ENCODE results near the gene CALCB. TPM values are rescaled to one million over a fixed set of nuclear protein-coding genes. Genes with fewer than 3 reads are reported as not detected.

The CALCB gene
- total RNA-seq, 8 experiments from 2014 or later: 0.28 to 24.2 (median 7.1) TPM

- H3K4me1 ChIP-seq (replicated peaks in 1 of 2): no peaks in the 10 kb centered on the region
- WGBS, 10 experiments: 57 to 100% (median 86%) methylated on average over 1 to 2 of the region's 2 CpGs; no CpG with 5 or more reads in 2 of the 10 experiments
- H3K27ac ChIP-seq: no peak overlapping the region
- no peak for ATAC-seq (replicated peaks in 6 of 8)
- in situ Hi-C loops (cut with MboI; ENCODE audit: low pct_unique_long_range_greater_than_20kb in 2 of 9, low sequenced_read_pairs in 9 of 9, unreplicated experiment in 9 of 9): loop anchor here in 1 of 9 experiments (25.0 kb wide), 1 partner anchor 181 kb away; no protein-coding TSS in a partner anchor
- H3K4me3 ChIP-seq: no peak overlapping the region
Measured at GRCh38 chr11:15093432-15093831, 20.0 kb downstream of the CALCB start.

- no peak overlapping the region for H3K4me3 ChIP-seq
- H3K4me1 ChIP-seq (replicated peaks in 1 of 2): no peaks in the 10 kb centered on the region
- in situ Hi-C loops (cut with MboI; ENCODE audit: low pct_unique_long_range_greater_than_20kb in 2 of 9, low sequenced_read_pairs in 9 of 9, unreplicated experiment in 9 of 9): loop anchor here in 1 of 9 experiments (25.0 kb wide), 1 partner anchor 183 kb away; no protein-coding TSS in a partner anchor
- WGBS, 10 experiments: 50 to 100% (median 100%) methylated on average over 1 to 2 of the region's 2 CpGs; no CpG with 5 or more reads in 1 of the 10 experiments
- ATAC-seq (replicated peaks in 6 of 8): no peak
- no peak overlapping the region for H3K27ac ChIP-seq
Measured at GRCh38 chr11:15095736-15096228, 22.4 kb downstream of the CALCB start.

DNA sequence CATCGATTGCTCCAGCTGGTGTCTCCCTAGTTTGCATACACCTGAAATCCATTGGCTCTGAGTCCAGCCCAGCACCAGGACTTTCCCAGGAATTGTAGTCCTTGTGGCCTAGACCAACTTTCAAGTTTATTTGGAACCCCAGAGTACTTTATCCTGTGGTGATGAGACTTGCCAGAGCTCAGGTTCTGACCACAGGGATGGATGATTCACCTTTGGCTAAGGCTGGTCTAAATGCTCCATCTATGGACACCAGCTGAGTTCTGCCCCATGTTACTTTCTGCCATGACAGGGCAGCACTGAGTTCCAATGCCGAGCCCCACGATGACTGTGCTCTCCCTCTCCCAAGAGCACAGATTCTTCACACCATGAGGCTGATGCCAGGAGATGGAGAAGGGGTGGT lies 24.0 kb downstream of the CALCB start:
- ATAC-seq (replicated peaks in 6 of 8): no peak
- no peaks in the 10 kb centered on the region for H3K4me1 ChIP-seq (replicated peaks in 1 of 2)
- 78 to 100% (median 84%) methylated on average over 1 to 2 of the region's 3 CpGs; no CpG with 5 or more reads in 6 of the 10 experiments for WGBS, 10 experiments
- no peak overlapping the region for H3K4me3 ChIP-seq
- no peak overlapping the region for H3K27ac ChIP-seq
- in situ Hi-C loops (cut with MboI; ENCODE audit: low pct_unique_long_range_greater_than_20kb in 2 of 9, low sequenced_read_pairs in 9 of 9, unreplicated experiment in 9 of 9): loop anchor here in 1 of 9 experiments (25.0 kb wide), 1 partner anchor 185 kb away; no protein-coding TSS in a partner anchor

DNA sequence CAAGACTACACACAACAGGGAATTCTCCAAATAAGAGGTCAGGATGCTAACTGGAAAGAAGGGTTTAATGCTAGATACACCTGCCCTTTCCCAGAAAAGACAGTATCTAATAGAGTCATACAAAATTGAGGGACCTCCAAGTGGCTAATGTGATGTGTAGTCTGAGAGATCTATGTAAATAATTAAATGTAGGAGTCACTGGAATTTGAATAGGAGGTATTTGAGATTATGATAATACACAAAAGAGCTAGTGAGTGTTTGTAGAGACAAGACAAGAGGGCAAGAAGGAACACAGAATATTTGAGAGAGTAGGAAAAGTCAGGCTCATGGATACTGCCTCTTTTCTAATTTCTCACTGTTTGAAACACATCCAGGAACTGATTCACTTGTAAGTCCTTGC lies 25.9 kb downstream of the CALCB start:
- ATAC-seq (replicated peaks in 6 of 8): peak in 3 of 8 experiments; percentile 51 to 71 (median 56)
- H3K4me1 ChIP-seq (replicated peaks in 1 of 2): no peaks in the 10 kb centered on the region
- no peak overlapping the region for H3K27ac ChIP-seq
- H3K4me3 ChIP-seq: no peak overlapping the region
- in situ Hi-C loops (cut with MboI; ENCODE audit: low pct_unique_long_range_greater_than_20kb in 2 of 9, low sequenced_read_pairs in 9 of 9, unreplicated experiment in 9 of 9): loop anchor here in 1 of 9 experiments (25.0 kb wide), 1 partner anchor 187 kb away; no protein-coding TSS in a partner anchor

DNA sequence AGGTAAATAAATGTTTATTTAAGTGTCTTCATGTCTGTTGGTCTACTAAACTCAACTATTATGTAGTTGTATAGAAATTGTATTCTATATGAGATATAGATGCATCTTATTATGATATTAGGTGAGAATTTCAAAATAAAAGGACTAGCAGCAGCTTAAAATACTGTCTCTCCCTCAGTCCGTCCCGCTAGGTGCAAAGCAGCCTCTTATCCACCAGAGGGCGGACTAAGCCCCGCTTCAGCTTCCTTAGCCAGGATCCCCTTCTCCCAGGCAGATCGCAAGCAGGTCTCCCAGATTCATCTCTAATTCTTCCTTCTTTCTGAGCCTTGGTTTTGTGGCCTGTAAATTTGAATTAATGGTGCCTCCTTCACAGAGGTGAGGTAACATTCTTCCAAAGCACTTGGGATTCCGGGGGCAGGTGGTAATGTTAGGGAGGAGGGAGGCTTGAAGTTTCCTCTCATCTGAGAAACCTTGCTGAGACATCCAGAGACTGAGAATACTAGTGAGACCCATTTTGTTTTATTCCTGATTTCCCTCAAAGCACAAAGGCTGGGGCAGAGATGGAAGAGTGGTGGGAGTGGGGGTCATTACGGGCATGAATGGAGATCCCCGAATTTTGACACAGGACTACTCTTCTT lies 27.8 kb downstream of the CALCB start:
- H3K27ac ChIP-seq: no peak overlapping the region
- peak; percentile 67 to 98 (median 82) for ATAC-seq (replicated peaks in 6 of 8)
- H3K4me1 ChIP-seq (replicated peaks in 1 of 2): no peaks in the 10 kb centered on the region
- in situ Hi-C loops (cut with MboI; ENCODE audit: low pct_unique_long_range_greater_than_20kb in 2 of 9, low sequenced_read_pairs in 9 of 9, unreplicated experiment in 9 of 9): loop anchor here in 1 of 9 experiments (10.0 kb wide), 1 partner anchor 104 kb away; no protein-coding TSS in a partner anchor
- no peak overlapping the region for H3K4me3 ChIP-seq
- WGBS, 10 experiments: 0 to 80% (median 15%) methylated on average over 1 to 6 of the region's 8 CpGs; no CpG with 5 or more reads in 2 of the 10 experiments

DNA sequence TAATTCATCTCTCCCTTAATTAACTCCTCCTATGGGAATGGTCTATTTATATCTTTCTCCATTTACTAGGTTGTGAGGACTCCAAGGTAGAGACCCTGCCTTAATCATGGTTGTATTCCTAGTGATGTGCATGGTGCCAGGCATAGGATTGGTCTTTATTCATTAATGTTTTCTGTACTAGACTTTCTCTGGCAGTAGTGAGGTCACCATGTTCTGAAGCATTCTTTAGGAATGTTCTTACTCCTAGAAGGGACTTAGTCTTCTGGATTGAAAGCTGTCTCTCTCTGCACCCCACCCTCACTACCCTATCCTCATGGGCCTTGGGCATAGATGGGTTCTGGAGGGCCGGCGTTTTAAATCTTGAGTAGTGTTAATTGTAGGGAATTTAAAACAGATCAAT lies 30.8 kb downstream of the CALCB start:
- no peak overlapping the region for H3K27ac ChIP-seq
- H3K4me1 ChIP-seq (replicated peaks in 1 of 2): no peaks in the 10 kb centered on the region
- H3K4me3 ChIP-seq: no peak overlapping the region
- in situ Hi-C loops (cut with MboI; ENCODE audit: low pct_unique_long_range_greater_than_20kb in 2 of 9, low sequenced_read_pairs in 9 of 9, unreplicated experiment in 9 of 9): loop anchor here in 1 of 9 experiments (10.0 kb wide), 1 partner anchor 101 kb away; no protein-coding TSS in a partner anchor
- ATAC-seq (replicated peaks in 6 of 8): peak in 1 of 8 experiments; percentile 19
- WGBS, 10 experiments: 45 to 100% (median 89%) methylated on average over 1 to 2 of the region's 2 CpGs; no CpG with 5 or more reads in 5 of the 10 experiments

DNA sequence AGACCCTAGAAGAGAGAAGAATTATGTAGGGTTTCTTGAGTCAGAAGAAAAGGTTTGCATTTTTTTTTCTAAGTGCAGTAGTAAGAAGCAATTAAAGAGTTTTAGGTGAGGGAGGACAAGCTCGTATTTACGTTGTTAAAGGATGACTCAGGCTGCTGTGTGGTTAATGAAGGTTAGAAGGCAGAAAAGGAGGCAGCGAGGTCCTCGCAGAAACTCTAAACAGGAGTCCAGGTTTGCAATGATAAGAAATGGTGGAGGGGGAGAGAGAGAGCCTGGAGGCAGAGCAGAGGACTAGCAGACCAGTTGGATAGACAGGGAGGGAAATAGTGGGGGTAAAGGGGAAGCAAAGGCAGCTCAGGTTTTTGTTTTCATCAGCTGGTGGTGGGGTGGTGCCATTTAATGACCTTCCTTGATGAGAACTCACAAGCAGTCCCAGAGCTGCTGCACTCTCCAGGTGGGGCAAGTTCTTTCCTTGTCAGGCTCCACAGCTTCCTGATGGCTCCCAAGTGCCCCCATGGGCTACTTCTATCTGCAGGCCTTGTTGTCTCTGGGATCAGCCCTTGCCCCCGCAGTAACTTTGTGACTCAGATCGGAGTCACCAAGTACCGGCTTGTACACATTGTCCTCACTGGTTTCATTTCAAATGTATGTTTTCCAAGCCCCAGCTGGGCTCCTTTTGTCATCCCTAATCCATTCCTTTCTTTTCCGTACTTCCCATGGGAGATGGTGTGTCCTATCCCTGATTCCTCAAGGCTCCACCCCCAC lies 33.0 kb downstream of the CALCB start:
- WGBS, 10 experiments: 0 to 92% (median 76%) methylated on average over 2 to 8 of the region's 8 CpGs
- in situ Hi-C loops (cut with MboI; ENCODE audit: low pct_unique_long_range_greater_than_20kb in 2 of 9, low sequenced_read_pairs in 9 of 9, unreplicated experiment in 9 of 9): loop anchor here in 1 of 9 experiments (10.0 kb wide), 1 partner anchor 98 kb away; no protein-coding TSS in a partner anchor
- no peak overlapping the region for H3K27ac ChIP-seq

DNA sequence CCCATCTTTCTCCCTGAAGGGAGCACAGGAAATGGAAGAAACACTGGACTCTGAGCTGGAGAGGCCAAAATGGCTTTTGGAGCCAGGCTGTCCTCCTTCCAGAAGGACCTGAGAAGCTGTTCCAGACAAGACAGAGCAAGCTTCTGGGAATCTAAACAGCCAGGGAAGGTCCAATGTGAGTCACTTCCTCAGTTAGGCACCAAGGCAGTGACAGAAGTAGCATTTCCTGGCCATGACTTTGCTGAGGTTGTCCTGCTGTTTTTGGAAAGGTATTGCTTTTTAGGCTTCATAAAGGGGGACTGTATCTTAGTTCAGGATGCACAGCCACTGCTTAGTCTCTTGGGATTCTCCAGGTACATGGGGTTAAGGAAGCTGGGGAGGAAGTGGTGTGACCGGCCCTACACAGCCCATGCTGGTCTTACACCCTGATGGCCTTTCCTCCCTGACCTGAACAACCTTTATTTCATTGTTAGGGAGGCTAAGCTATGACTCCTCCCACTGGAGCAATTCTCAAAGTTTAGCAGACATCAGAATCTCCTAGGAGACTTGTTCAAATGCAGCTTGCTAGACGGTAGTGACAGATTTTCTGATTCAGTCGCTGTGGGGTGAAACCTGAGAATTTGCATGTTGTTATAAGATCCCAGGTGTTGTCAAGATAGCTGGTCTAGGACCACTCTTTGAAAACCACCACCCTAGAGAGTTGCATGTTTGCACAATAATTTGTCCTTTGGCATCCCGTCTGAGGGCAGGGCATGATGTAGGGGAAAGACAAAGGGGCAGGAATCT lies 34.5 kb downstream of the CALCB start:
- Histone ChIP-seq H3K4me3 (no peak overlapping the region), H3K4me1 (replicated peaks in 1 of 2) (no peaks in the 10 kb centered on the region), H3K27ac (no peak overlapping the region)
- WGBS, 10 experiments: 39 to 80% (median 70%) methylated on average over 1 to 4 of the region's 4 CpGs; no CpG with 5 or more reads in 6 of the 10 experiments
- peak in 1 of 8 experiments; percentile 56 for ATAC-seq (replicated peaks in 6 of 8)
- in situ Hi-C loops (cut with MboI; ENCODE audit: low pct_unique_long_range_greater_than_20kb in 2 of 9, low sequenced_read_pairs in 9 of 9, unreplicated experiment in 9 of 9): loop anchor here in 1 of 9 experiments (10.0 kb wide), 1 partner anchor 97 kb away; no protein-coding TSS in a partner anchor

More for the DNA sequence above, 33.0 kb downstream of the CALCB start:
- ATAC-seq (replicated peaks in 6 of 8): peak in 1 of 8 experiments; percentile 32
- H3K4me3 ChIP-seq: no peak overlapping the region
- H3K4me1 ChIP-seq (replicated peaks in 1 of 2): no peaks in the 10 kb centered on the region

- Histone ChIP-seq H3K4me3 (no peak overlapping the region), H3K27ac (no peak overlapping the region), H3K4me1 (replicated peaks in 1 of 2) (no peaks in the 10 kb centered on the region)
- in situ Hi-C loops (cut with MboI; ENCODE audit: low pct_unique_long_range_greater_than_20kb in 2 of 9, low sequenced_read_pairs in 9 of 9, unreplicated experiment in 9 of 9): loop anchor here in 1 of 9 experiments (10.0 kb wide), 1 partner anchor 96 kb away; no protein-coding TSS in a partner anchor
- no peak for ATAC-seq (replicated peaks in 6 of 8)
- 20 to 100% (median 80%) methylated on average over 1 to 2 of the region's 2 CpGs; no CpG with 5 or more reads in 4 of the 10 experiments for WGBS, 10 experiments
Measured at GRCh38 chr11:15108592-15109130, 35.3 kb downstream of the CALCB start.

- 40 to 100% (median 100%) methylated on average over 1 of the region's 2 CpGs; no CpG with 5 or more reads in 4 of the 10 experiments for WGBS, 10 experiments
- in situ Hi-C loops (cut with MboI; ENCODE audit: low pct_unique_long_range_greater_than_20kb in 2 of 9, low sequenced_read_pairs in 9 of 9, unreplicated experiment in 9 of 9): loop anchor here in 1 of 9 experiments (10.0 kb wide), 1 partner anchor 95 kb away; no protein-coding TSS in a partner anchor
Measured at GRCh38 chr11:15109602-15110001, 36.2 kb downstream of the CALCB start.

DNA sequence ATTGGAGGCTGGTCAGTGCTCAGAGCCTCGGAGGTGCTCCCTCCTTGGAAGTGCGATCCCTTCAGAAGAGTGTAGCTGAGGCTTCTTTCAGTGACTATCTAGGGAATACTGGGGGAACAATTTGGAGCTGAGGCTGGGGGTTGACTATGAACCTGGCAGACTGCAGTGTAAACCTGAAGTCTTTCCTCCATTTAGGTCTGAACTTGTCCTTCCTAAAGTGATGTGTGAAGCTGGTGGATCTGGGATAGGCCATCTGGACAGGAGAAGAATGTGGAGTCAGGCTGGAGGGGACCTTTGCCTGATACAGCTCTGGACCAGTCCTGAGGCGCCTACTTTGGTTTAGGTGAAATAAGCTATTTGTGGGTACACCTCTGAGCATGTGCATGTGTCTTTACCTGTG lies 37.8 kb downstream of the CALCB start:
- WGBS, 10 experiments: 75 to 100% (median 90%) methylated on average over 1 to 3 of the region's 3 CpGs; no CpG with 5 or more reads in 4 of the 10 experiments
- H3K27ac ChIP-seq: no peak overlapping the region
- no peak for ATAC-seq (replicated peaks in 6 of 8)
- no peak overlapping the region for H3K4me3 ChIP-seq
- in situ Hi-C loops (cut with MboI; ENCODE audit: low pct_unique_long_range_greater_than_20kb in 2 of 9, low sequenced_read_pairs in 9 of 9, unreplicated experiment in 9 of 9): no loop called here
- H3K4me1 ChIP-seq (replicated peaks in 1 of 2): peaks cover 0 to 3% of the 10 kb centered on the region in 2 donors

More at GRCh38 chr11:15109602-15110001, 36.2 kb downstream of the CALCB start:
- Histone ChIP-seq H3K27ac (no peak overlapping the region), H3K4me1 (replicated peaks in 1 of 2) (peaks cover 0 to 3% of the 10 kb centered on the region in 2 donors), H3K4me3 (no peak overlapping the region)
- no peak for ATAC-seq (replicated peaks in 6 of 8)

DNA sequence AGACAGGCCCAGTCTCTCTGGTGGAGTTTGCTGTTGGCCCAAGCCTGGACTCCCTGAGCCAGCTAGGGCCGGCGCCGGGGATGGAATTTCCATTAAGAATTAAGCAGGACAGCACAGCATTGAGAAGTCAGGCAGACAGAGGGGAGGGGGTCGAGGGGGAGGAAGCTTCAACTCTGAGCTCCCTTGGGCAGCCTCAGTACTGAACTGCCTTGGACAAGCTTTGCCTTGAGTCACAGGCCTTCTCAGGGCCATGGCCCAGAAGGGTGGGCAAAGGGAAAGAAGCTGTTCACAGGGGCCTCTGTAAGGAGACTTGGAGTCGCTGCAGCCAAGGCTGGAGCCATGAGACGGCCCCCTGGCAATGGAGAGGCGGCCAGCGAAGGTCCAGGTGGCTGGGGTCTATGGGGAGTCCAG lies 38.7 kb downstream of the CALCB start:
- ATAC-seq (replicated peaks in 6 of 8): no peak
- Histone ChIP-seq H3K27ac (no peak overlapping the region), H3K4me1 (replicated peaks in 1 of 2) (peaks cover 0 to 3% of the 10 kb centered on the region in 2 donors), H3K4me3 (no peak overlapping the region)
- in situ Hi-C loops (cut with MboI; ENCODE audit: low pct_unique_long_range_greater_than_20kb in 2 of 9, low sequenced_read_pairs in 9 of 9, unreplicated experiment in 9 of 9): no loop called here
- WGBS, 10 experiments: 85 to 100% (median 92%) methylated on average over 3 to 5 of the region's 8 CpGs; no CpG with 5 or more reads in 7 of the 10 experiments
